ENCODE results near the gene PNCK. TPM values are rescaled to one million over a fixed set of nuclear protein-coding genes. Genes with fewer than 3 reads are reported as not detected.

Gene PNCK
- polyA plus RNA-seq, 3 donors: not detected

DNA sequence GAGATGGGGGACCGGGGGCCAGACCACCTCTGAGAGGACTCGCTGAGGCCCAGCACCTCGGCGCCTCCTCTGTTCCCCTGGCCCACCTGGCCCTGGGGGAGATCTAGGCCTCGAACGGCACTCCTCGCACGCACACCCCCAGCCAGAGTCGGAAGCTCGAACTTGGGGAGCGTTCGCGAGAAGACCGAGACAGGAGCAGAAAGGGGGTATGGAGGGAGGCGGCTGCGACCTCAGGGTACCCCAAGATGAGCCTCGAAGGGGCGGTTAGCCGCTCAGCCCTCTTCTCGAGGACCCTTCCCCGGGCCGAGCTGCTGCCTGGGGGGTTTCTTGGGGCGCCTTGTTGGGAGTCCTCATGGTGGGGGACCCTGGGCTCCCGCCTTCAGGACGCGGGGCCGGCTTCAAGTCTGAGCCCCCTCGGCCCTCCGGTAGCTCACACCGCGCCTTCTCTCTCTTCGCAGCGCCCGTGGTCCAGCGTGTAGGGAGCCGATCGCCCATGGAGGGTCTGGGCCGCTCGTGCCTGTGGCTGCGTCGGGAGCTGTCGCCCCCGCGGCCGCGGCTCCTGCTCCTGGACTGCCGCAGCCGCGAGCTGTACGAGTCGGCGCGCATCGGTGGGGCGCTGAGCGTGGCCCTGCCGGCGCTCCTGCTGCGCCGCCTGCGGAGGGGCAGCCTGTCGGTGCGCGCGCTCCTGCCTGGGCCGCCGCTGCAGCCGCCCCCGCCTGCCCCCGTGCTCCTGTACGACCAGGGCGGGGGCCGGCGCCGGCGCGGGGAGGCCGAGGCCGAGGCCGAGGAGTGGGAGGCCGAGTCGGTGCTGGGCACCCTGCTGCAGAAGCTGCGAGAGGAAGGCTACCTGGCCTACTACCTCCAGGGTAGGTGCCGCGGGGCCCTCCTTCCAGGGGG is 25.9 kb downstream of the PNCK start:
- peaks cover 42 to 60% (median 51%) of the 10 kb centered on the region in 3 donors for H3K27me3 Mint-ChIP-seq (ENCODE audit: low read depth in 3 of 3)
- peaks cover 0 to 17% of the 10 kb centered on the region in 2 donors for H3K9me3 ChIP-seq (replicated peaks in 1 of 2; ENCODE audit: control insufficient read depth in 1 of 2, insufficient read depth in 1 of 2, low read length in 2 of 2)
- TF ChIP-seq, protein P1, sequence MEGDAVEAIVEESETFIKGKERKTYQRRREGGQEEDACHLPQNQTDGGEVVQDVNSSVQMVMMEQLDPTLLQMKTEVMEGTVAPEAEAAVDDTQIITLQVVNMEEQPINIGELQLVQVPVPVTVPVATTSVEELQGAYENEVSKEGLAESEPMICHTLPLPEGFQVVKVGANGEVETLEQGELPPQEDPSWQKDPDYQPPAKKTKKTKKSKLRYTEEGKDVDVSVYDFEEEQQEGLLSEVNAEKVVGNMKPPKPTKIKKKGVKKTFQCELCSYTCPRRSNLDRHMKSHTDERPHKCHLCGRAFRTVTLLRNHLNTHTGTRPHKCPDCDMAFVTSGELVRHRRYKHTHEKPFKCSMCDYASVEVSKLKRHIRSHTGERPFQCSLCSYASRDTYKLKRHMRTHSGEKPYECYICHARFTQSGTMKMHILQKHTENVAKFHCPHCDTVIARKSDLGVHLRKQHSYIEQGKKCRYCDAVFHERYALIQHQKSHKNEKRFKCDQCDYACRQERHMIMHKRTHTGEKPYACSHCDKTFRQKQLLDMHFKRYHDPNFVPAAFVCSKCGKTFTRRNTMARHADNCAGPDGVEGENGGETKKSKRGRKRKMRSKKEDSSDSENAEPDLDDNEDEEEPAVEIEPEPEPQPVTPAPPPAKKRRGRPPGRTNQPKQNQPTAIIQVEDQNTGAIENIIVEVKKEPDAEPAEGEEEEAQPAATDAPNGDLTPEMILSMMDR (IDR thresholded peaks at IDR 0.05): no peak
- peaks cover 2% of the 10 kb centered on the region for H3K4me1 Mint-ChIP-seq
- 9% methylated on average over 51 of the region's 85 CpGs for WGBS (ENCODE audit: insufficient coverage)
- no peak for DNase-seq
- H3K79me2 ChIP-seq (ENCODE audit: insufficient read depth, low read length): no peaks in the 10 kb centered on the region
- H2AFZ ChIP-seq (ENCODE audit: insufficient read depth, low read depth, low read length, poor library complexity, severe bottlenecking): no peak overlapping the region
- H3K27ac ChIP-seq (ENCODE audit: low read depth in 1 of 2, low read length in 2 of 2): no peak overlapping the region
- no peaks in the 10 kb centered on the region for H3K36me3 ChIP-seq (replicated peaks in 1 of 2; ENCODE audit: control insufficient read depth in 1 of 2, insufficient read depth in 2 of 2, low read length in 2 of 2)
- no peak overlapping the region for H3K9ac ChIP-seq (ENCODE audit: insufficient read depth, low read length, poor library complexity, severe bottlenecking)
- no peaks in the 10 kb centered on the region for H3K36me3 Mint-ChIP-seq
- intact Hi-C loops (cut with micrococcal nuclease): no loop called here
- H4K20me1 ChIP-seq (ENCODE audit: insufficient read depth, low read length): no peaks in the 10 kb centered on the region
- peaks cover 0 to 29% (median 7%) of the 10 kb centered on the region in 7 donors for H3K9me3 Mint-ChIP-seq
- peak overlapping the region in 1 of 7 donors; percentile 14 for H3K27ac Mint-ChIP-seq
- H3K27me3 ChIP-seq (ENCODE audit: control insufficient read depth in 2 of 2, insufficient read depth in 2 of 2, low read length in 2 of 2): peaks cover 14 to 55% of the 10 kb centered on the region in 2 donors
- no peak overlapping the region for H3K4me3 ChIP-seq (replicated peaks in 1 of 3; ENCODE audit: low read depth in 2 of 3, low read length in 3 of 3)
- peak overlapping the region in 1 of 2 donors; percentile 46 for H3K4me3 Mint-ChIP-seq
- peaks cover 0 to 5% of the 10 kb centered on the region in 2 donors for H3K4me1 ChIP-seq (ENCODE audit: control insufficient read depth in 1 of 2, insufficient read depth in 2 of 2, low read length in 2 of 2)
- peak overlapping the region; percentile 29 for H3K4me2 ChIP-seq (replicated peaks; ENCODE audit: extremely low read depth, low read length, poor library complexity, severe bottlenecking)

DNA sequence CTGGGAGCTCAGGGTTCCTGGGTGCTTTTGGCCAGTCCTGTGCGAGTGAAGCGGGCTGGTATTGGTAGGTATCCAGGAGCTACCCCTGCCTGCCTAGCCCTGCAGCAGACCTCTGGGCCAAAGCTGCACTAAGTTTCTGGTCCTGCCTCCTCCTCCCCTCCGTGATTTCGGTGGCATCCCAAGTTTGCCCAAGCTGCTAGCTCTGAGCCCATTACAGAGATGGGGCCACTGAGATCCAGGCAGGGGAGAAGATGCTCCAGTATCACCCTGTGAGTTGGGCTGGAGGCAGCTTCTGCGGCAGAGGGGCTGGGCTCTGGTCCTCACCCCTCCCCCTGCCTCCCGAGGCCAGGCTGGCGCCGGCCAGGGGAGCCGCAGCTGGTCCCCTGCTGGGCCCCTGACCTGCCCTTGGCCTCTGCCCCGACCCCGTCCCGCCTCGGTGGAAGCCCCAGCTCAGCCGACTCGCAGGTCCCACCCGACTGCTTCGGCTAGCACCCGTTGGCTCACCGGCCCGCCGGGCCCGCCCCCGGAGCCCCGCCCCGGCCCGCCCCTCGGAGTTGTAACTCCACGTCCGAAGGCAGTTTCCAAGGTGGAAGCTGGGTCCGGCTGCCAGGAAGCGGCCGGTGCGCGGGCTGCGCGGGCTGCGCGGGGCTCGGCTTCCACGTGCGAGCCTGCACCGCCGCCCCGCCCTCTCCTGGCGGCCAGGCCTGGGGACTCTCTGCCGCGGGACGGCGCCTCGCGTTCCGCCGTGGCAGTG is 26.8 kb downstream of the PNCK start, which contains the start of gene DUSP9:
Gene DUSP9, plus strand, starts transcription at position 584 of the 754 bp plus-strand sequence. CDS start 751 bp downstream, outside the sequence.
- 0% methylated on average over 32 of the region's 53 CpGs for WGBS (ENCODE audit: insufficient coverage)
- H3K27me3 ChIP-seq (ENCODE audit: control insufficient read depth in 2 of 2, insufficient read depth in 2 of 2, low read length in 2 of 2): peaks cover 14 to 59% of the 10 kb centered on the region in 2 donors
- intact Hi-C loops (cut with micrococcal nuclease): no loop called here
- H3K27ac ChIP-seq (ENCODE audit: low read depth in 1 of 2, low read length in 2 of 2): no peak within 1 kb of the TSS
- H3K4me3 Mint-ChIP-seq: peak within 1 kb of the TSS in 1 of 2 donors; percentile 48
- H2AFZ ChIP-seq (ENCODE audit: insufficient read depth, low read depth, low read length, poor library complexity, severe bottlenecking): no peak within 1 kb of the TSS
- H3K4me3 ChIP-seq (replicated peaks in 1 of 3; ENCODE audit: low read depth in 2 of 3, low read length in 3 of 3): no peak within 1 kb of the TSS
- TF ChIP-seq, protein P1 (IDR thresholded peaks at IDR 0.05): no peak
- peaks cover 0 to 18% of the 10 kb centered on the region in 2 donors for H3K9me3 ChIP-seq (replicated peaks in 1 of 2; ENCODE audit: control insufficient read depth in 1 of 2, insufficient read depth in 1 of 2, low read length in 2 of 2)
- peak within 1 kb of the TSS in 1 of 7 donors; percentile 14 for H3K27ac Mint-ChIP-seq
- no peaks in the 10 kb centered on the region for H3K36me3 Mint-ChIP-seq
- H3K4me1 ChIP-seq (ENCODE audit: control insufficient read depth in 1 of 2, insufficient read depth in 2 of 2, low read length in 2 of 2): peaks cover 0 to 5% of the 10 kb centered on the region in 2 donors
- H3K9ac ChIP-seq (ENCODE audit: insufficient read depth, low read length, poor library complexity, severe bottlenecking): no peak within 1 kb of the TSS
- peaks cover 2% of the 10 kb centered on the region for H3K4me1 Mint-ChIP-seq
- no peaks in the 10 kb centered on the region for H3K79me2 ChIP-seq (ENCODE audit: insufficient read depth, low read length)
- DNase-seq: no peak
- H3K4me2 ChIP-seq (replicated peaks; ENCODE audit: extremely low read depth, low read length, poor library complexity, severe bottlenecking): peak within 1 kb of the TSS; percentile 29
- peaks cover 0 to 30% (median 8%) of the 10 kb centered on the region in 7 donors for H3K9me3 Mint-ChIP-seq
- no peaks in the 10 kb centered on the region for H4K20me1 ChIP-seq (ENCODE audit: insufficient read depth, low read length)
- H3K27me3 Mint-ChIP-seq (ENCODE audit: low read depth in 3 of 3): peaks cover 43 to 67% (median 55%) of the 10 kb centered on the region in 3 donors
- no peaks in the 10 kb centered on the region for H3K36me3 ChIP-seq (replicated peaks in 1 of 2; ENCODE audit: control insufficient read depth in 1 of 2, insufficient read depth in 2 of 2, low read length in 2 of 2)
